DMS79 treated with DMSO at 0.1 percent for 48 hours (cell line): ENCODE results near the gene SINHCAF.
"Not testable (repeated sequence)": the region's sequence is repeated elsewhere in the genome, so short reads cannot be mapped to it uniquely, and the experiment has no call there.

Experiments
- DNase-seq: peaks from one replicate; lab custom pipeline; 2025; lab: John Stamatoyannopoulos, UW

SINHCAF gene

DNA sequence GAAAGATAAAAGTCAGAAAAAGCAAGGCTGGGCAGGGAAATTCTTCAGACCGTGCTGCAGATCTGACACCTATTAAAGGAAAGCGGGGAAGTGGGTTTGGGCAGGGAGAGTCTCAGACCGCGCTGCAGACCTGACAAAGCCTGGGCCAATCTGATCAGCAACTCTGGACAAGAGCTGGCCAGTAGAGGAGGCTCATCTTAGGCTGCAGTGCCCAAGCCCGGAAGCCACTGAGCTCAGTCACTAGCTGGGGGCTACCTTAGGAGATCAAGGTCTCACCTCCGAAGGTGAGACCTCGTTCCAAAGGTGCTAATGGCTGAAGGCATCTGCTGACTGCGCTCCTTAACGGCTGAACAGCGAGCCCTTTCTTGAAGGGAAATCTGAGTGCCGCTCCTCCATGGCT, 60.2 kb downstream of the SINHCAF start:
- DNase-seq, result no peak

DNA sequence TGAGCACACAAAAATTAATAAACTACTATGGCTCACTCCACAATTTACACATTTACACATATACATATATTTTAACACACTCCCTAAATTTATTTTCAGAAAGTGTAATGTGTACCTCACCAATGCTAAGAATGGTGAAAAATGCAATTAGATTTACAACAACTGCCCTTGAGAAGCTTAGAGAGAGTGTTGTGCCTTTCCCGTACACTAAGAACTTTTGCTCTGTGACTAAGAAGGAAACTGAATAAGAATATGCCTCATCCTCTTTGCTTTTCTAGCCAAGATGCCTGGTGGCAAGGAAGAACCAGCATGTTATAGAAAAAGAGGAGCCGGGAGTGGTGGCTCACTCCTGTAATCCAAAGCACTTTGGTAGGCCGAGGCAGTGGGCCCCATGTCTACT, 62.3 kb downstream of the SINHCAF start:
- no peak for DNase-seq

DNA sequence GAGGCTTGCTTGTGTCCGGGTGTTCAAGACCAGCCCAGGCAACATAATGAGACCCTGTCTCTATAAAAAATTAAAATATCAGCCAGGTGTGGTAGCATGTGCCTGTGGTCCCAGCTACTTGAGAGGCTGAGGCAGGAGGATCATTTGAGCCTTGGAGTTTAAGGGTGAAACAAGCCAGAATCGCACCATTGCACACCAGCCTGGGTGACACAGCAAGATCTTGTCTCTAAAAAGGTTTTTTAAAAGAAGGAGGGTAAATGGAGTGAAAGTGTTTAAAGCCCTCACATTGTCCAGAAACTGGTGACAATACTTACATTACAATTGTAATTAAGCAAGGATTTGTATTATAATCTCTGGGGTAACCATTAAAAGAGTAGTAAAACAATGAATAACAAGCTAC, 64.2 kb downstream of the SINHCAF start:
- no peak for DNase-seq

DNA sequence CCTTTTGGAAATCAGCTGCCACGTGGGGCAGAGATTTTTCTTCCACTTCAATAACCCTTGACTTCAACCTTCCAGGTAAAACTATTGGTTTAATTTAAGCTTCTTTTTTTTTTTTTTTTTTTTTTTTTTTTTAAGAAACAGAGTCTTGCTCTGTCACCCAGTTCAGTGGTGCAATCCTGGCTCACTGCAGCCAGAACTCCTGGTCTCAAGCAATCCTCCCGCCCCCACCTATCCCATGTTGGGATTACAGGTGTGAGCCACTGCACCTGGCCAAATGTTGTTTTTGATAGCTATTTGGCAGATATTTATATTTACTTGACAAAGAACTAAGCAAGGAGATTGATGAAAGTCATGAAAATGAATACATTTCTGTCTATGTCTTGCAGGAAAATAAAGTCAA, 65.1 kb downstream of the SINHCAF start:
- DNase-seq, result no peak

DNA sequence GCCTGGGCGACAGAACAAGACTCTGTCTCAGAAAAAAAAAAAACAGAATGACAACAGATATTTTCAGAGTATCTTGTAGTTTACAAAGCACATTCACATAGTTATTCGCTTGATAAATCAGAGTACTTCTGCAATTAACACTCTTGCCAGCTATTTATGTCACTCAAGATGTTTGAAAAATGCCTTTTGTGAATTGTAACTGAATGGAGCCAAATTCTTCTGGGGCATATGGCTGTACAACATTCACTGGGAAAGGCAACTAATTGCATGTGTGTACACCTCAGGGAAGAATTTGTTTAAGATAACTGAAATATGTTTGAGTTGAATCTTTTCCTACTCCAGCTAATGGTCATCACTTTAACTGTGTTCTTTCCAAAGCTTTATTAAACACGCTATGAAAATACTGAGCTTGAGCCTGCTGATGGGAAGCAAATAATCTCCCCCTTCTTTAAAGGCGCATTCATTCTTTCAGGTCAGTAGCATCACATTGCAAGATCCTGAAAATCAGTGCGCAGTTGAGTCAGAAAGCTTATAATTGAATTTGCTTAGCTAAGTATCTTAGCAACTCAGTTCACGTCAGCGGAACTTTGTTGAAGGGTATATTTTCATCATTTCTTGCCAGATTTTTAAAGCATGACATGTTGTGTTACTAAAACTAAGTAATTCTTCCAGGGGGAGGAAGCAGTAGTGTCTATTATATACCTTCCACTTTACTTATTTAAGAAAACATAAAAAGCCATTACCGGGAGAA, 66.6 kb downstream of the SINHCAF start:
- DNase-seq, result no peak

DNA sequence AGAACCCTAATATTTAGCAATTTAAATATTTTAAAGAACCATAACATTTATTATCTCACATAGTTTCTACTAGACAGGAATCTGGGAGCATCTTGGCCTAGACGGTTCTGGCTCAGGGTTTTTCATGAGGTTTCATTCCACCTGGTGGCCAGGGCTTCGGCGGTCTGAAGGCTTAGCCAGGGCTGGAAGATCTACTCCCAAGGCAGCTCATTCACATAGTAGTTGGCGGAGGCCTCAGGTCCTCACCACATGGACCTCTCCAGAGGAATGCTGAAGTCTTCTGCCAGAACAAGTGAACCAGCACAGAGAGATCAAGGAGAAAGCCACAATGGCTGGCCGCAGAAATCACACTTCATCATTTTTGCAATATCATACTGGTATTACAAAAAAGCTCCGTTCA, 68.2 kb downstream of the SINHCAF start:
- no peak for DNase-seq

DNA sequence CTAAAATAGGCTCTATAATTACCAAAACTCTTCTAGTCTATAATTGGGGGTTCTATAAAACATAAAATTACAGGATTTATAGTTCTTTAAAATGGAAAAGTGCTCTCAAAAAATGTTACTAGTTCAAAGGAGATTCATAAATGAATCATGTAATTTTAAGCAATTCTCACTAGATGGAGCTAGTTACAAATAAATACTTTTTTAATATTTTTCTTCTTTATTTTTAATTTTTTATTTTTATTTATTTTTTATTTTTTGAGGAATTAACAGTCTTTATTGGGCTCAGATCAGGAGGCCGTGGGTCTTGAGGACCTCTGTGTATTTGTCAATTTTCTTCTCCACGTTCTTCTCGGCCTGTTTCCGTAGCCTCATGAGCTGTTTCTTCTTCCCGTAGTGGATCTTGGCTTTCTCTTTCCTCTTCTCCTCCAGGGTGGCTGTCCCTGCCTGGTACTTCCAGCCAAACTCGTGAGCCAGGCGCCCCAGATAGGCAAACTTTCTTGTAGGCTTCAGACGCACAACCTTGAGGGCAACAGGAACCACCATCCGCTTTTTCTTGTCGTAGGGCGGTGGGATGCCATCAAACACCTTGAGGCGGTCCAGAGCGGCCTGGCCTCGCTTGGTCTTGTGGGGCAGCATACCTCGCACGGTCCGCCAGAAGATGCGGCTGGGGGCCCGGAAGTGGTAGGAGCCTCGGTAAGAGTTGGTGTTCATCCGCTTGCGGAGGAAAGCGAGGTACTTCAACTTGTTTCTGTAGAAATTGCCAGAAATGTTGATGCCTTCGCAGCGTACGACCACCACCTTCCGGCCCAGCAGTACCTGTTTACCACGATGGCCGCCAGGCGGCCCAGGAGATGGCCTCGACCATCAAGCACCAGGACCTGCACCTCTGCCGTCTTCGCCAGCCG, 74.0 kb downstream of the SINHCAF start:
- not testable (repeated sequence) for DNase-seq

DNA sequence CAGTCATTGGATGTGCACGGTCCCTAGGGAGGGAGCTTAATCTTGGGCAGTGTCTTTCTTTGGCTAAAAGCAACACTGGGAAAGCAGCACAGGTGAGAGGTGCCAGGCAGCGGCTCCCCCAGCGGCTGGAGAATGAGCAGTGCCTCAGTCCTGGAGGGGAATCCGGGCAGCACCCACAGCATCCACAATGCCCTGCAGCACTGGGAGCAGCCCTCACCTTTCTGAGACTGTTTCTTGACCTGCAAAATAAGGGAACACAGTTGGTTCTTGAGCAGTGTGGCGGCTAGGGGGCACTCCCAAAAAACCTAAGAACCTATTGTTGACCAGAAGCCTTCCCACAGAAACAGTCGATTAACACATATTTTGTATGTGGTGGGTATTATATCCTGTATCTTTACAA, 75.8 kb downstream of the SINHCAF start:
- DNase-seq, result no peak

DNA sequence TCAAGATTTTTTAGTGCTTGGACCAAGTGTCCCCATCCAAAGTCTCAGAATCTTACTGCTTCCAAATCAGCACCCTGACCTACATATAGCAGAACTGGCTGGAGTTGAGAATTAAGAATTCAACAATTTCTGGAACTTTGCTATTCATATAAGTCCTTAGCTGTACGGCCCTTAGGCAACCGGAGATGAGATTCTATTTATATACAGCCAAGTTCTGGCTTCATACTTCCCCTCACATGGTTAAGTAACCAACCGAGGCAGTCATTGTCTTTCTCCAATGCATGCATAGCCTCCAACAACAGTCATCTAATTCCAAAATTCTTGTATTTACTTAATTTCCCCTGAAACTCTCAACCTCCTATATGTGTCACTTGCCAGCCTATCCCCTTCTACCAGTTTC, 76.6 kb downstream of the SINHCAF start:
- DNase-seq, result no peak

DNA sequence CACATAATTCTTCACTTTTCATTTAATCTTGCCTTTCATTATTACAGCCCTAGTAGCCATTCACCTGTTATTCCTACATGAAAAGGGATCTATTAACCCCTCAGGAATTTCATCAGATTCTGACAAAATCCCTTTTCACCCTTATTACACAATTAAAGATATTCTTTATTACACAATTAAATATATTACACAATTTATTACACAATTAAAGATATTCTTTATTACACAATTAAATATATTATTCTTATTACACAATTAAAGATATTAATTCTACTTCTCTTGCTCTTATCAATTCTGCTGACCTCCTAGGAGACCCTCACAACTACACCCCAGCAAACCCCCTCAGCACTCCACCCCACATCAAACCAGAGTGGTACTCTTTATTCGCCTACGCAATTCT, 77.1 kb downstream of the SINHCAF start:
- DNase-seq, result no peak

DNA sequence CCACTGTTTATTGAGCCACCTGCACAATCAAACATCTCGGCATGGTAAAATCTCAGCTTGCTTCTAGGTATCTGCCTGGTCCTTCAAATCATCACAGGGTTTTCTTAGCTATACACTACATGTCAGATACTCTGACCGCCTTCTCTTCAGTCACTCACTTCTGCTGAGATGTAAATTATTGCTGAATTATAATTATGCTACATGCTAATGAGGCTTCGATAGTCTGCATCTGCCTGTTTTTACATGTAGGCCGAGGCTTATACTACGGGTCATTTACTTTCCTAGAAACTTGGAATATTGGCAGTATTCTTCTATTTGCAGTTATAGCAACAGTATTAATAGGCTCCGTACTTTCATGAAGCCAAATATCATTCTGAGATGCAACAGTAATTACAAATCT, 77.6 kb downstream of the SINHCAF start:
- DNase-seq, result no peak

DNA sequence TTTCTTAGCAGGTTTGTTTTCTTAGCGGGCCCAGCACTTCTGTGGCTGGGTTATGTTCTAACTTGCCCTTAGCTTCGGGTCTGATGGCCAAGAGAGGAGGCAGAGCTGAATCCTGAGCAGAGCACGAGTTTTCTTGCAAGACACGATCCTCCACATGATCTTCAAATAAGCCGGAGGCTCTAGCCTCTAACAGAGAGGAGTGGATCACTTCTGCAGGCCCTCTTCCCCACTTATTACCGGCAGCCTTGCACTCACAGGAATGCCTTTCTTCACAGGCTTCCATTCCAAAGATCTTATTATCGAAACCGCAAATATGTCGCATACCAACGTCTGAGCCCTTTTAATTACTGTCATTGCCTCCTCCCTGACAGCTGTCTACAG, 79.5 kb downstream of the SINHCAF start:
- DNase-seq, result no peak

DNA sequence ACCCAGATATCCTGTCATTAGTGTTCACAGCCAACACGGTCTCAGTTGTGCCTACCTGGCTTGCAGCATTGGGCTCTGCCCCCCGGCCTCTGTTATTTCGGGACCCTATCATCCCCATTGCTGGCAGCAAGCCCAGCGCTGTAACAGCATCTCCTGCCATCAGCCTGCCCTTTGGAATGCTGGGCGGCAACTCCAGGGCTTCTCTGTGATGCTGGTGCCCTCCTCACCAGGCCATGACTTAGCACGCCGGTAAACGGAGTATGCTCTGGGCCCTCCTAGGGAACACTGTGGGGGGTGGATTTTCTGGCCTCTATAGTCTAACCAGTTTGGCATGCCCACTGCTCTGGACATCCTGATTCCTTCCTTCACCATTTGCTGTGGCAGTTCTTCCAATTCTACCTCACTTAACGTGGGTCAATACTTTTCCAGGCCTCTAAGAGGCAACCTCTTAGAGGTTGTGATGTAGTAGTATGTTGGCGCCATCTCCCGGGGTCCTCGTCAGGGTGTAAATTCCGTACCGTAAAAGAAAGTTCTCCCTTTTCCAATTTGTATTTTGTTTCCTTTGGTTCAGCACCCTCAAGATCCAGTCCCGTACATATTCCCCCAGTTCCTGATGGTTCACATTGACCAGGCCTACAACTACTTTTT, 80.0 kb downstream of the SINHCAF start:
- DNase-seq, result no peak

DNA sequence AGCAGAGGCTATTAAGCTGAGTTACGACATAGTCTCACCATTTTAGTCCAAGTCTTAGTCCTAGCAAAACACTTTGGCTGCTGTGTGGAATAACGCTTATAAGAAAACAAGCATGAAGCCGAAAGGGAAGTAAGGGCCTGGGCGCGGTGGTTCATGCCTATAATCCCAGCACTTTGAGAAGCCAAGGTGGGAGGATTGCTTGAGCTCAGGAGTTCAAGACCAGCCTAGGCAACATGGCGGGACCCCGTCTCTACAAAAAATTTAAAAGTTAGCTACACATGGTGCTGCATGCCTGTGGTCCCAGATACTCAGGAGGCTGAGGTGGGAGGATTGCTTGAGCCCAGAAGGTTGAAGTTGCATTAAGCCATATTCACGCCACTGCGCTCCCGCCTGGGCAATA, 83.5 kb downstream of the SINHCAF start:
- DNase-seq, result not testable (repeated sequence)

DNA sequence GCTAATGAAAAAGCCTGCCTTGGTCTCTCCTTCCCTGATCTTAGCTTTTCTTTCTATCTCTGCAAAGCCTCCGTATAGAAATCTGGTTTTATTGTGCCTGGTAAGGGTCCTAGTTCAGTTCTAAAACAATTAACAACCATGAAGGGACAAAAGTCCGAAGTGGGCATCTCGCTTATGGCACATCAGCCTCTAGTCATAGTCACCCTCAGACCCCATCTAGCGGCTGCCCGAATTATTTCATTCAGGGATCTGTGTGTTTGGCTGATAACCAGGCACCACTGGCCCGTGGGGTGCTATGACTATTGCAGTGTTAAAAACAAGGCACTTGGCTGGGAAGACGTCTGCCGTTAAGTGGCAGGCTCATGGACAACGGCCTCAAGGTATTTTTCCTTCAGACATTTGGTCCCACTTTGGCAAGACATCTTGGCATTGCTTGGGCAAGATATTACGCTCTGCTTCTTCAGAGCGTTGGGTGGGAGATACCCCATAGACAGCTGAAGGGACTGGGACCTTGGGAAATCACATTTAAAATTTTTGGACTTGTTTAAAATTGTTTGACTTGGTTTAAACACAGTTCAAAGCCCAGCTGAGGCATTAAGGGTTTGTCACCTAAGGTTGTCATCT, 87.1 kb downstream of the SINHCAF start:
- DNase-seq, result peak; percentile 60

DNA sequence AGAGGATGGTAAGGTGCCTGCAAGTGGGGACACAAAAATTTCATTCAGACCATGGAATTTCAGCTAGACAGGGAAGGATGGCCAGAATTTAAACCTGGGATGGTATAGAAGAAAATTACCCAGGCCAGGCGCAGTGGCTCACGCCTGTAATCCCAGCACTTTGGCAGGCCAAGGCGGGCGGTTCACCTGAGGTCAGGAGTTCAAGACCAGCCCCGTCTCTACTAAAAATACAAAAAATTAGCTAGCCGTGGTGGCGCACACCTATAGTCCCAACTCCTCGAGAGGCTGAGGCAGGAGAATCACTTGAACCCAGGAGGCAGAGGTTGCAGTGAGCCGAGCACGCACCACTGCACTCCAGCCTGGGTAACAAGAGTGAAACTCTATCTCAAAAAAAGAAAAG, 87.6 kb downstream of the SINHCAF start:
- not testable (repeated sequence) for DNase-seq

DNA sequence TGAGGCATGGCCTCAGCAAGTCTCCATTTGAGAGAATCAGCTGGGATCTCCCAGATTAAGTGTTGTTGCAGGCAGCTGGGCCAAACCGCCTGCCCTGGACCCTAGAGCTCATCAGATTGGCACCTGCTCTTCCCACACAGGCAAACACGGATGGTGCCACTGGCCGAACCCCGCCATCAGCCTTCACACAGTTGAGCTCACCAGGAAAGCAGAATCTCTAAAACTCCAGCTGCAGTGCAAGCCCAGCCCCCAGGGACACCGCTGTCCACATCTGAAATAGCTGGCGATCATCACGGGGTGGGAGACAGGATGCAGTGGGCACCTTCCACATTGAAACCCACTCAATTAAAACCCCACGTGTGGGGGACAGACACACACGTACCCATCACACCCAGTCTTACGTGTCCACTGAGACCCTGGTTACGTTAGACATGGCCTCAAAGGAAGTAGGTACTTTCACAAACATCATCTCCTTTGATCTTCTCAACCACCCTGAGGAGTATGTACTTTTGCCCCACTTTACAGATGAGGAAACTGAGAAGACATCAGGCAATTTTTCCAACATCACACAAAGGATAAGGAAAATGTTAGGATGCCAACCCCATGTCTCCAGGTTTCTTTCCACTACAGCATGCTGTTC, 88.8 kb downstream of the SINHCAF start:
- DNase-seq, result no peak

DNA sequence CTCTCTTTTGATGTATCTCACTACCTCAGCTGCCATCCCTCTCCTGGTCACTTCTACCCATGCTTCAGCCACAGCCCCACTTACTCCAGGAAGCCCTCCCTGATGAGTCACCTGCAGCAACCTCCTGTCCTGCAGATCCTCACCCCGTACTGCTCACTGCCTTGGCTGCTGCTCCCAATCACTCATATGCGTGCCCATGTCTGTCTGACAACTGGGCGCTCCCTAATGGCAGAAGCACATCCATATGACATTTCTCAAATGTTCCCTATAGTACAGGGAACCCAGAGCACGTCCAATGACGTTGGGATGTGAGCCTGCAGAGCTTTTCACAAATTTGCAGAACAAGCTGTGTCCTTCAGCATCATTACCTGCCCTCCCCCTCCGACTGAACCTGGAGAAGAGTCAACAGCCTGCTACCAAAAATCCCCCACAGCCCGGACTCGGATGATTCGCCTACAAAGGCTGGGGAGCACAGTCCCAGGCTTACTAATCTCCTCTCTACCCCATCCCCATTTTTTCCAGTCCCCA, 90.0 kb downstream of the SINHCAF start:
- DNase-seq, result no peak

DNA sequence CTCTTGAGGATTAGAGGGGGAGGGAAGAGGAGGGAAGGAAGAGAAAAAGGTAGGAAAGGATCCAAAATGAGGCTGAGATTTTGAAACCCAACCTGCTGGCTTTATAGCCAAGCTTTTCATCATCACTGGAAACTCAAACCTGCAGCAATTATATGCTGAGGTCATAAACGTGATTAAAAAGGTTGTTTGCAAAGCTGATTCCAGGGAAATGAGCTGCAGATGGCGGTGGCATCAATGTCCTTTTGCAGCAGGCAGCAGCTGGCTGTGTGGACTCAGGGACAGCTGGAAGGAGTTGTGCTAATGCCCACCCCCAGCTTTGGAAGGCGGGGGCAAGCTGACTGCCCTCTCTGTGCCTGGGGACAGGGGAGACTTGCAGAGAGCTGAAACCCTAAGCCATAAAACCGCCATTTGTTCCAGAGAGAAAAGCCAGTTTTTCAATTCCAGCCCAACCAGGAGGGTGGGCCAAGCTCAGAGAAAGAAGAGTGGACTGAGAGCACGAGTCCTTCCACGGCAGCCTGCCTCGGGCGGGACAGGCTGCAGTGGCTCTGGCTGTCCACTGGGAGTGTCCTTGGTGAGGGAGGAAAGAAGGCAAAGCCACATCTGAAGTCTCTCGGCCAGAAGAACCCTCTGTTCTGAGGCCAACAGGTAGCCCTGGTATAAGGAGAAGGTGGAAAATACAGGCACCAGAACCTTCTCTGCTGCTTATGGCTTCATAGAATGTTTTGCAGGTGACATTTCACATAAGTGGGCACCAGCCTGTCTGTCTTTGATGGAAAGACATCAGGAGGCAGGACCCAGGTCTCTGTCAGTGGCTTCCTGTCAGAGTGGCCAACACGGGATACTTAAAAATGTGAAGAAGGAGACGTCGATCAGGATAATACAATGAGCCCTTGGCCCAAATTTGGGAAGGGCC, 90.7 kb downstream of the SINHCAF start:
- DNase-seq, result no peak

DNA sequence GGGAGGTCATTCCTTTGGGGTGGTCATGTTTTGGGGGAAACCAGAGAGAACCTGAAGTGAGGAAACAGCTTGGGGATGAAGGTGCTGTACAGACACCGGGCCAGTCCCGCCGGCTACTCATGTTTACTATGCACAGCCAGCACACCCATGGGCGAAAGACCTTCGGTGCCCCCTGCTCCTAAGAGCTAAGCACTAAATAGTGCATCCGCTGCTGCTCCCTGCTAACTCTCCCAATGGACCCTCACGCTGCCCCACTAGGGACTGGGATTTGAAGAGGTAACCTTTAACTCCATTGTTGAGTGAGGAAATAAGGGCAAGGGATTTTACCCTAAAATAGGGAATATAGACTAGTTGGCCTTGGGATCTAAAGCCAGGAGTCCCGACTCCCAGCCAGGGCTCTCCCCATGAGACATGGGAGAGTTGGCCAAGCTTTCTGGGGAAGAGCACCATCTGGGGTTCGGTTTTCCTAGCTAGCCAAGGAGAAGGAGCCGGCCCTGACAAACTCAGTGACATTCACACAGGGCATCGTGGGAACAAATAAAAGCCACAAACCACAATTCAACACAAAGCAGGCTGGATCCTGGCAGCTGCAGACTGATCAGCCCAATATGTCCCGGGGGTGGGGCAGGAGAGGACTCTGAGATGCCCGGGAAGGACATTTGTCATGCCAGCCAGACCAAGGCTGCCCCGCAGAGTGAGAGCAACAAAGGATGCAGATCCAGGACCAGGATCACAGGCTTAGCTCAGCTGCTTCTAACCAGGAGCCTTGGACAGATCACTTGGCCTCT, 91.7 kb downstream of the SINHCAF start:
- no peak for DNase-seq
